GM12878 (cell line): ENCODE measurements around the gene LMLN. TPM values are rescaled to one million over a fixed set of nuclear protein-coding genes. Genes with fewer than 3 reads are reported as not detected.
A peak's percentile ranks its signal among the peaks of the same experiment; 100 is the strongest.

Experiments
- ATAC-seq: fragments of 200-7000 bp; cut with Tn5 transposase; 3 replicates; pipeline ENCODE4 v1.9.1; 2020; ENCODE audit warnings: mild to moderate bottlenecking, moderate library complexity
- BruUV-seq: library from RNA; stranded (reverse); fragments of 400-500 nt; replicated peaks from 2 replicates; lab custom pipeline; 2021; lab: Mats Ljungman, UMichigan
- CTCF ChIA-PET: fragments of 300-600 bp; sonication (Branson Sonifier 250); formaldehyde crosslinking; extraction: SDS; loops from one replicate; lab custom pipeline; 2021; ENCODE audit warnings: inconsistent platforms; lab: Yijun Ruan, JAX
- POLR2A ChIA-PET: fragments of 350-600 bp; formaldehyde crosslinking; extraction: SDS; loops from one replicate; lab custom pipeline; 2021; ENCODE audit warnings: inconsistent platforms; lab: Charles Lee
- RAD21 ChIA-PET: fragments of 300-600 bp; sonication (Branson Sonifier 250); formaldehyde crosslinking; loops from one replicate; lab custom pipeline; 2023; ENCODE audit warnings: antibody characterized with exemption; ENCODE audit not compliant: unreplicated experiment; lab: Charles Lee
- SMC1A ChIA-PET: fragments of 300-600 bp; sonication (Branson Sonifier 250); formaldehyde crosslinking; loops from one replicate; lab custom pipeline; 2023; ENCODE audit not compliant: unreplicated experiment, uncharacterized antibody; lab: Charles Lee
- DNase-seq: peaks from one replicate; pipeline ENCODE4 v3.0.0-alpha.2; 2011; ENCODE audit warnings: low read depth, low spot score
- FAIRE-seq: peaks from 3 replicates; lab custom pipeline; 2011; peaks lifted over from hg19 to GRCh38; lab: Jason Lieb, UNC
- H2AFZ ChIP-seq: 2 replicates; pipeline ENCODE4 v1.6.0; 2011; ENCODE audit warnings: low read depth, low read length, control low read depth; ENCODE audit not compliant: control insufficient read depth
- H3K27ac ChIP-seq: 2 replicates; pipeline ENCODE4 v1.5.1; 2011; ENCODE audit warnings: control low read depth; ENCODE audit not compliant: control insufficient read depth, insufficient read depth
- H3K27me3 ChIP-seq, 2 experiments: replicated peaks in 1 of 2; 2 replicates each; pipeline versions ENCODE4 v1.6.0 to v1.6.1; 2011; ENCODE audit warnings: low read length in 1 of 2; ENCODE audit not compliant: control insufficient read depth in 2 of 2, insufficient read depth in 2 of 2
- H3K36me3 ChIP-seq, 2 experiments: 2 replicates each; pipeline ENCODE4 v1.5.1; 2011; ENCODE audit warnings: low read length in 1 of 2; ENCODE audit not compliant: control insufficient read depth in 2 of 2, insufficient read depth in 2 of 2
- H3K4me1 ChIP-seq: 2 replicates; pipeline ENCODE4 v1.6.1; 2011; ENCODE audit warnings: mild to moderate bottlenecking, low read length, moderate library complexity, mixed read lengths; ENCODE audit not compliant: control insufficient read depth, insufficient read depth
- H3K4me2 ChIP-seq: 2 replicates; pipeline ENCODE4 v1.6.0; 2011; ENCODE audit warnings: control low read depth; ENCODE audit not compliant: control insufficient read depth, insufficient read depth
- H3K4me3 ChIP-seq: fragments of 200-600 bp; sonication (generic); 2 replicates; pipeline ENCODE4 v1.5.1; 2016
- H3K79me2 ChIP-seq: 2 replicates; pipeline ENCODE4 v1.6.0; 2011; ENCODE audit warnings: low read length; ENCODE audit not compliant: control insufficient read depth, insufficient read depth
- H3K9ac ChIP-seq: 2 replicates; pipeline ENCODE4 v1.8.0; 2011; ENCODE audit warnings: low read length, control low read depth, mixed read lengths; ENCODE audit not compliant: control insufficient read depth, insufficient read depth
- H3K9me3 ChIP-seq: replicated peaks from 3 replicates; pipeline ENCODE4 v1.5.1; 2011; ENCODE audit warnings: mild to moderate bottlenecking, low read length; ENCODE audit not compliant: control insufficient read depth, insufficient read depth
- H4K20me1 ChIP-seq: 2 replicates; pipeline ENCODE4 v1.6.0; 2011; ENCODE audit not compliant: control insufficient read depth, insufficient read depth
- MEF2A ChIP-seq: IDR thresholded peaks from 2 replicates; pipeline ENCODE4 v1.6.1; 2011; ENCODE audit warnings: low read depth, mild to moderate bottlenecking, low read length, moderate library complexity; ENCODE audit not compliant: insufficient read depth
- NFIC ChIP-seq: IDR thresholded peaks from 2 replicates; pipeline ENCODE4 v1.6.1; 2012; ENCODE audit warnings: low read depth, mild to moderate bottlenecking, inconsistent platforms, low read length, moderate library complexity
- NFYA ChIP-seq: IDR thresholded peaks from 2 replicates; pipeline ENCODE4 v1.6.1; 2011; ENCODE audit warnings: low read depth, mild to moderate bottlenecking, low read length, improper control_type of control experiment, borderline replicate concordance
- POLR2AphosphoS2 ChIP-seq: IDR thresholded peaks from 2 replicates; pipeline ENCODE4 v1.6.1; 2011; ENCODE audit warnings: low read depth, mild to moderate bottlenecking, low read length, improper control_type of control experiment, moderate library complexity
- RAD21 ChIP-seq: IDR thresholded peaks from 2 replicates; pipeline ENCODE4 v1.6.1; 2011; ENCODE audit warnings: mild to moderate bottlenecking, low read depth, low read length, moderate library complexity; ENCODE audit not compliant: insufficient read depth
- SMC3 ChIP-seq: IDR thresholded peaks from 2 replicates; pipeline ENCODE4 v1.6.1; 2011; ENCODE audit warnings: low read length, improper control_type of control experiment, borderline replicate concordance
- WRNIP1 ChIP-seq: IDR thresholded peaks from 2 replicates; pipeline ENCODE4 v1.6.1; 2011; ENCODE audit warnings: low read depth, low read length, improper control_type of control experiment, borderline replicate concordance
- ZNF622 ChIP-seq: fragments of 450-650 bp; IDR thresholded peaks from 2 replicates; pipeline ENCODE4 v1.6.1; 2017; ENCODE audit warnings: mild to moderate bottlenecking, inconsistent platforms
- WGBS: methylation state at CpG from one replicate; pipeline ENCODE4 v1.1.6; 2016; ENCODE audit warnings: low lambda C conversion rate; ENCODE audit not compliant: insufficient replicate concordance, insufficient coverage; ENCODE audit errors: missing lambda C conversion rate; 5-methylcytosine and 5-hydroxymethylcytosine counted together
- in situ Hi-C: fragments of 300-500 bp; cut with MboI; formaldehyde crosslinking; loops from 9 replicates; pipeline ENCODE4 v1.14.3; 2018; ENCODE audit warnings: mixed read lengths
- intact Hi-C: fragments of 100-400 bp; cut with micrococcal nuclease; formaldehyde crosslinking; loops from one replicate; pipeline ENCODE4 v1.14.2; 2022; ENCODE audit not compliant: unreplicated experiment
- polyA plus RNA-seq, 11 experiments: library from polyadenylated mRNA; depleted of rRNA in 4 of 11; unstranded in 6 of 11; stranded (reverse) in 5 of 11; fragments of >200 nt; fragmentation: Nextera tagmentation in 4 of 11; fragmentation: Illumina TruSeq in 1 of 11; extraction: Ambion mirVana in 4 of 11; extraction: Trizol in 1 of 11; gene quantifications; 1 replicate in 1 of 11; 2 replicates in 10 of 11; pipeline versions ENCODE4 v1.2.1 to v1.2.3, GENCODE V29; 2011 to 2016; ENCODE audit warnings: inconsistent platforms in 2 of 11, missing spikeins in 2 of 11, low read depth in 1 of 11
- total RNA-seq, 4 experiments: library from RNA; depleted of rRNA in 3 of 4; stranded (reverse); fragments of >200 nt in 3 of 4; fragmentation: Illumina TruSeq in 1 of 4; extraction: Trizol in 1 of 4; gene quantifications; 2 replicates each; pipeline versions ENCODE4 v1.2.1 to v1.2.3, GENCODE V29; 2013 to 2021
- TF ChIP-seq, protein P1 (sequence below), 3 experiments: IDR thresholded peaks in 2 of 3; conservative IDR thresholded peaks in 1 of 3; 2 replicates each; pipeline ENCODE4 v1.5.1; 2011; ENCODE audit warnings: low read depth in 3 of 3, low read length in 3 of 3, mild to moderate bottlenecking in 3 of 3, control low read depth in 2 of 3, moderate library complexity in 2 of 3, inconsistent platforms in 1 of 3, mixed read lengths in 1 of 3; ENCODE audit not compliant: control insufficient read depth in 2 of 3, insufficient read depth in 1 of 3; ENCODE audit errors: extremely low read depth in 1 of 3

LMLN gene
- total and polyA plus RNA-seq, 10 of the 15 experiments (the other 5 are each of a cell fraction or from before 2014, with no cell fraction given), result 0.02 to 1.7 (median 0.81) TPM

DNA sequence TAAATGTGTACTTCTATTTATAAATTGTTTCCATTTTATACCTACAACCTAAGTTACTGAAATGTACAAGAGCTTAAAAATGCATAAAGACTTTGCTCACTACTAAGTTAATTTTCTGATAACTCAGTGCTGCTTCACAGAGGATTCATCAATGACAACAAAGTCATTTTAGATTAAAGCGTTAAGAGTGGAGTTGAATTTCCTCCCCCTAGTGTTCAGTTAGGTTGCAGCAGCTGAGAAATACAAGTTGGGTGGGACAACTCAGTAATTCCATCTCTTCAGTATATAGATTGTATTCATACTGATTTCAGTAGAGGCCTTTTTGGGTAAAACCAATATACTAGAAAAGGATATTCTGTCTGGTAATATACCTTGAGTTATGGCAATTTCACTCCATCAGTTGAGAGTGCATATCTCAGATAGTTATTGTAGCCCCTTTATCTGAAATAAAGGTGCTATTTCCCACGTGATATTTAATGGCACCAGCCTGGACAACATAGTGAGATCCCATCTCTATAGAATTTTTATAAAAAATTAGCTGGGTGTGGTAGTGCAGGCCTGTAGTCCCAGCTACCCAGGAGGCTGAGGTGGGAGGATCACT, 17.0 kb upstream of the LMLN start:
- H3K27me3 ChIP-seq, result no peaks in the 10 kb centered on the region
- intact Hi-C loops, result loop anchor here (1.0 kb wide), 1 partner anchor 37 kb away; no protein-coding TSS in a partner anchor
- peak; percentile 80 for FAIRE-seq
- TF ChIP-seq ZNF622 (no peak), POLR2AphosphoS2 (no peak), WRNIP1 (no peak), NFIC (no peak), RAD21 (peak; percentile 66), SMC3 (peak; percentile 79), NFYA (no peak), MEF2A (0 out of 2 replicates have a peak, but pooled peaks have one; percentile 19)
- TF ChIP-seq, protein P1, sequence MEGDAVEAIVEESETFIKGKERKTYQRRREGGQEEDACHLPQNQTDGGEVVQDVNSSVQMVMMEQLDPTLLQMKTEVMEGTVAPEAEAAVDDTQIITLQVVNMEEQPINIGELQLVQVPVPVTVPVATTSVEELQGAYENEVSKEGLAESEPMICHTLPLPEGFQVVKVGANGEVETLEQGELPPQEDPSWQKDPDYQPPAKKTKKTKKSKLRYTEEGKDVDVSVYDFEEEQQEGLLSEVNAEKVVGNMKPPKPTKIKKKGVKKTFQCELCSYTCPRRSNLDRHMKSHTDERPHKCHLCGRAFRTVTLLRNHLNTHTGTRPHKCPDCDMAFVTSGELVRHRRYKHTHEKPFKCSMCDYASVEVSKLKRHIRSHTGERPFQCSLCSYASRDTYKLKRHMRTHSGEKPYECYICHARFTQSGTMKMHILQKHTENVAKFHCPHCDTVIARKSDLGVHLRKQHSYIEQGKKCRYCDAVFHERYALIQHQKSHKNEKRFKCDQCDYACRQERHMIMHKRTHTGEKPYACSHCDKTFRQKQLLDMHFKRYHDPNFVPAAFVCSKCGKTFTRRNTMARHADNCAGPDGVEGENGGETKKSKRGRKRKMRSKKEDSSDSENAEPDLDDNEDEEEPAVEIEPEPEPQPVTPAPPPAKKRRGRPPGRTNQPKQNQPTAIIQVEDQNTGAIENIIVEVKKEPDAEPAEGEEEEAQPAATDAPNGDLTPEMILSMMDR (IDR thresholded peaks at IDR 0.05 in 2 of 3, conservative IDR thresholded peaks at IDR 0.05 in 1 of 3; ENCODE audit: control insufficient read depth in 2 of 3, extremely low read depth in 1 of 3, insufficient read depth in 1 of 3, low read depth in 3 of 3, low read length in 3 of 3), result peak; percentile 63 to 78 (median 71)
- H3K36me3 ChIP-seq, result no peaks in the 10 kb centered on the region
- in situ Hi-C loops, result no loop called here
- no TSS peak for BruUV-seq
- no peak overlapping the region for H3K4me3 ChIP-seq
- no peak for DNase-seq
- H3K4me1 ChIP-seq, result no peaks in the 10 kb centered on the region
- ATAC-seq, result peak; percentile 86
- ChIA-PET POLR2A (interaction anchor here (0.5 to 0.7 kb wide), 2 partner anchors 23 to 821 kb away, joined by 3 read pairs; no protein-coding TSS in a partner anchor), CTCF (interaction anchor here (0.6 to 6.3 kb wide), 19 partner anchors 9 to 344 kb away, joined by 3 to 71 read pairs (median 4); no protein-coding TSS in a partner anchor), SMC1A (interaction anchor here (0.7 to 2.2 kb wide), 6 partner anchors 32 to 337 kb away, joined by 3 to 14 read pairs (median 5); no protein-coding TSS in a partner anchor), RAD21 (interaction anchor here (0.7 to 2.4 kb wide), 3 partner anchors 32 to 150 kb away, joined by 3 to 20 read pairs (median 6); no protein-coding TSS in a partner anchor)
- H3K27ac ChIP-seq, result no peak overlapping the region
- no peak overlapping the region for H3K9ac ChIP-seq
- H4K20me1 ChIP-seq, result no peaks in the 10 kb centered on the region
- no peak overlapping the region for H2AFZ ChIP-seq
- no peaks in the 10 kb centered on the region for H3K79me2 ChIP-seq
- no peak overlapping the region for H3K4me2 ChIP-seq
- 25% methylated on average over 2 of the region's 2 CpGs for WGBS
- no peaks in the 10 kb centered on the region for H3K9me3 ChIP-seq
